Aorta (tissue), 5 donors: ENCODE data around the gene IL12RB2. TPM values are rescaled to one million over a fixed set of nuclear protein-coding genes. Genes with fewer than 3 reads are reported as not detected.

Experiments used
- ATAC-seq: fragments of 200-7000 bp; cut with Tn5 transposase; one replicate; pipeline ENCODE4 v1.9.1; 2022; ENCODE audit warnings: moderate library complexity; ENCODE audit not compliant: low FRiP score
- DNase-seq, 2 donors: peaks; one replicate each; pipeline ENCODE4 v3.0.0-alpha.2; 2020
- H3K27ac ChIP-seq, 2 donors: one replicate each; pipeline ENCODE4 v1.5.1; 2013; ENCODE audit warnings: low read length in 2 of 2, mild to moderate bottlenecking in 2 of 2, moderate library complexity in 2 of 2, control low read depth in 1 of 2, inconsistent platforms in 1 of 2, low read depth in 1 of 2
- H3K27me3 ChIP-seq, 2 donors: one replicate each; pipeline ENCODE4 v1.6.1; 2013; ENCODE audit warnings: control low read depth in 1 of 2, low read length in 1 of 2, mild to moderate bottlenecking in 1 of 2, moderate library complexity in 1 of 2; ENCODE audit not compliant: insufficient read depth in 2 of 2, control insufficient read depth in 1 of 2
- H3K36me3 ChIP-seq, 2 donors: one replicate each; pipeline ENCODE4 v1.6.1; 2013; ENCODE audit warnings: control low read depth in 1 of 2, low read length in 1 of 2, mild to moderate bottlenecking in 1 of 2; ENCODE audit not compliant: insufficient read depth in 2 of 2, control insufficient read depth in 1 of 2
- H3K4me1 ChIP-seq, 2 donors: one replicate each; pipeline ENCODE4 v1.6.1; 2013; ENCODE audit warnings: low read length in 2 of 2, control low read depth in 1 of 2, mild to moderate bottlenecking in 1 of 2, moderate library complexity in 1 of 2; ENCODE audit not compliant: insufficient read depth in 2 of 2, control insufficient read depth in 1 of 2
- H3K4me3 ChIP-seq, 2 donors: one replicate each; pipeline ENCODE4 v1.5.1; 2013; ENCODE audit warnings: low read length in 2 of 2, control low read depth in 1 of 2, mild to moderate bottlenecking in 1 of 2
- H3K9me3 ChIP-seq: one replicate; pipeline ENCODE4 v1.6.1; 2013; ENCODE audit warnings: mild to moderate bottlenecking, low read length; ENCODE audit not compliant: control insufficient read depth
- WGBS, 2 donors: extraction: QIAGEN DNeasy Blood & Tissue Kit; methylation state at CpG; one replicate each; pipeline ENCODE4 v1.1.7; 2013; 5-methylcytosine and 5-hydroxymethylcytosine counted together
- intact Hi-C, 2 donors: fragments of 100-400 bp; cut with DNase I; formaldehyde crosslinking; loops; one replicate each; pipeline versions ENCODE4 v1.14.2 to v1.15.0; 2022
- polyA plus RNA-seq, 2 donors: library from polyadenylated mRNA; stranded (reverse); fragments of 200-250 nt; gene quantifications; one replicate each; pipeline ENCODE4 v1.2.3, GENCODE V29; 2013
- total RNA-seq, 2 donors: library from RNA; stranded (reverse); fragmentation: NEBNext Ultra II Directional; extraction: Animal tissue kit (Norgen Biotek cat#: 25700); gene quantifications; one replicate each; pipeline ENCODE4 v1.2.1, GENCODE V29; 2021
- donor health status: healthy with polysubstance abuse.
- donor health status: Bipolar disorder and iron deficiency.
- donor health status: DM: no; HTN: no; CAD: no.
- donor health status: DM: no; HTN: no; CAD: no.
- donor health status: DM: yes; HTN: yes; CAD: no.

The IL12RB2 gene
- total and polyA plus RNA-seq, 4 donors = 0.08 to 5.3 (median 0.88) TPM; not detected in 1

DNA sequence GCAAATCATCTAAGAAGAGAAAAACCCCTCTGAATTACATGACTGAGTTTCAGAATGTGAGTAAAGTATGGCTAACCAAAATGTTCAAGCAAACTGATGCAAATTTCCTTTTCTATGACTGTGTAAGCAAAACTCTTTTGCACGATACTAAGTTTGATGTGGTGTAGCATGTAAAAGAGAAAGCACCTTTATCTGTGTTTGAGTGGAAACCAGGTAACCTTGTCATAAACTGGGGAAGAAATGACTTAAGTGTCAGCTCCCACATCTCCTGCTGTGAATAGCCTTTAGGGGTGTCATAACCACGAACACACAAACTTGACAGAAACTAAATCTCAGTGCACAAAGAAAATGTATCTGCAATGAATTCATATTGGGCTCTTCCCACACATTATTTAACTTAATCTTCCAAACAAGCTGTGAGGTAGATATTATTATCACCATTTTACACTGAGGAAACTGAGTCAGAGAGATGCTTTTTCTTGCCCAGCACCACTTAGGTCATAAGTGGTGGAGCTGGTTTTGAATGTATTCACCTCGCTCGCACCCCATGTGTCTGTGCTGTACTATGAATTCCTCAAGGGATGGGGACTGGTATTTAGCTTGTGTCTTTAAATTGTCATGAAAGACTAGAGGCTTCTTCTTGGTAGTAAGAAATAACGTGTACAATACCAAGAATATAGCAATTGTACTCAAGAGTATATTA is 32.9 kb upstream of the IL12RB2 start:
- Histone ChIP-seq H3K27me3 (no peaks in the 10 kb centered on the region), H3K36me3 (no peaks in the 10 kb centered on the region), H3K27ac (no peak overlapping the region), H3K4me1 (no peaks in the 10 kb centered on the region), H3K9me3 (peaks cover 6% of the 10 kb centered on the region), H3K4me3 (no peak overlapping the region)
- 81 to 83% methylated on average over 5 of the region's 5 CpGs for WGBS, 2 donors
- DNase-seq (no peak), ATAC-seq (no peak)
- intact Hi-C loops = no loop called here

DNA sequence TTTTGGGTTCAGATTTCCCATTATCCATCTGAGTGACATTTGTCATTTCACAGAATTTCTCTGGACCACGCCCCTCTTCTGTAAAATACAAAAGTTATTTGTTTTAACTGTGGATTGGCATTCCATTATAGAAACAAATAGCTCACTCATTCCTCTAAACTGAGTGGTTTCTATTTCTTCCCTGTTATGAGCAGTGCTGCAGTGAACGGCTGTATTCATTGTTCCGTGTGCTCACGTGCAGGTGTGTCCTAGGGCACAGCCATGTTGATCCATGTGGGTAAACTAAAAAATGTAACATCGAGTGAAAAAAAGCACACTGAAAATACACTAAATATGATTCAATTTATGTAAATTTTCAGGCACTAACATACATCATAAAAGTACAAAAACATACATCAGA is 27.0 kb upstream of the IL12RB2 start:
- Histone ChIP-seq H3K4me3 (no peak overlapping the region), H3K27me3 (no peaks in the 10 kb centered on the region), H3K4me1 (no peaks in the 10 kb centered on the region), H3K27ac (no peak overlapping the region), H3K9me3 (no peaks in the 10 kb centered on the region), H3K36me3 (no peaks in the 10 kb centered on the region)
- intact Hi-C loops = no loop called here
- no peak for ATAC-seq
- DNase-seq = no peak
- 74 to 77% methylated on average over 5 of the region's 5 CpGs for WGBS, 2 donors

DNA sequence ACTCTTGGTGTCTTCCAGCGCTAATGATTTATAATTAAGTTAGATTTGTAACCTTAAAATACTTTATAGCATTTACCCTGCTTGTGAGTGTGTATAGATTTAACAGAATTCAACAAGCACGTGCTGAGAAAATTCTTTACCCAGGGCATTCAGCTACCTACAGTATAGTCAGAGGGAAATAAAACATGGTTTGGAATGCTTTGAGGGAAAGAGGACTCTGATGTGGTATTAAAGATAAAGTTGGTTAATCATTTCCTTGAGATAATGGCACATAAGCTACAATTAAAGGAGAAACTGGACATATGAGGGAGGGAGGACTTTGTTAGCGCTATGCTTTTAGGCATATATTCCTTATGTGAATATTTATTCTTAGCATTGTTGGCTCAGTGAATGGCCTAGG is 26.4 kb upstream of the IL12RB2 start:
- H3K27ac ChIP-seq = no peak overlapping the region
- no peak overlapping the region for H3K4me3 ChIP-seq
- H3K36me3 ChIP-seq = no peaks in the 10 kb centered on the region
- H3K27me3 ChIP-seq = no peaks in the 10 kb centered on the region
- WGBS, 2 donors = 53 to 60% methylated on average over 3 of the region's 3 CpGs
- no peaks in the 10 kb centered on the region for H3K4me1 ChIP-seq
- DNase-seq (no peak), ATAC-seq (no peak)
- H3K9me3 ChIP-seq = no peaks in the 10 kb centered on the region
- intact Hi-C loops = no loop called here

DNA sequence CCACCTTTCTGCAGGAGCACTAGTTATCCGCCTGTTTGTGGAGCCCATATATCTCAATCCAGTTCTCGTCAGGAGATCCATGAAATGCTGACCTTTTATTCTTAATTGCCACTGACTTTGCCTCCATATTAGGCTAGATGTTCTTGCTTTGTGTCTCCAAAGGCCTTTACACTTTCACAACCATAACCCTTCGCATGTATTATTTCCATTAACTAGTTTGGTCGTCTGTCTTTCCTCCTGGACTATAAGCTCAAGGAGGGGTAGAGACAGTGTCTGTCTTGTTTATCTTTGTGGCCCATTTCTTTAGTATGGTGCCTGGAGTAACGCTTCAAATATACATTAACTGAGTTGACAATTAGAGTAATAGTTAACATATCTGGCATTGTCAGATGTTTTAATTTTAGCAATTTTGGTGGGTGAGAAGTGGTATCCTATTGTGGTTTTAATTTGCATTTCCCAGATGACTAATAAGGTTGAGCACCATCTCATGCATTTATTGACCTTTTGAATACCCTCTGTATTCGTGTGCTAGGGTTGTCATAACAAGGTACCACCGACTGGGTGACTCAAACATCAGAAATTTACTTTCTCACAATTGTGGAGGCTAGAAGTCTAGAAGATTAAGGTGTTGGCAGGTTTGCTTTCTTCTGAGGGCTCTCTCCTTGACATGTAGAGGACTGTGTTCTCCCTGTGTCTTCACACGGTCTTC is 21.7 kb upstream of the IL12RB2 start:
- no peaks in the 10 kb centered on the region for H3K9me3 ChIP-seq
- 82 to 83% methylated on average over 8 of the region's 8 CpGs for WGBS, 2 donors
- ATAC-seq = no peak
- H3K4me1 ChIP-seq = no peaks in the 10 kb centered on the region
- no peak overlapping the region for H3K27ac ChIP-seq
- no peak overlapping the region for H3K4me3 ChIP-seq
- no peaks in the 10 kb centered on the region for H3K36me3 ChIP-seq
- DNase-seq = no peak
- intact Hi-C loops = no loop called here
- H3K27me3 ChIP-seq = no peaks in the 10 kb centered on the region

DNA sequence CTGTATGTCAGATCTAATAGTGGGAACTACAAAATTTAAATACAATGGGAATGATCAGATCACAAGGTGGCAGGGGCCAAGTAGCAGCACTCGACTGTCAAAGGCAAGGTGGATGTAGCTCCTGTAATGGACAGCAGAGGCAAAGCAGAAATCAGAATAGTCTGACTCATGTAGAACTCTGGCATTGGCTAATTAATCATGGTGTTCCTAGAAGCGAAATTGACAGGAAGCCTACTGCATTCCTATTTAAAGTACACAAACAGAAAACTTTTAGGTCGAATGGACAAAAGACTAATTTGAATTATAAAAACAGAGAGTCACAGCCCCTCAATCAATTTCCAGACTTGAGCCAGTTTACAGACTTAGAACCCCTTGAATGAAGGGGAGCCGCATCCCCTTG is 17.4 kb upstream of the IL12RB2 start:
- Histone ChIP-seq H3K27ac (no peak overlapping the region), H3K4me1 (peaks cover 0 to 1% of the 10 kb centered on the region in 2 donors), H3K9me3 (peaks cover 2% of the 10 kb centered on the region), H3K4me3 (no peak overlapping the region), H3K36me3 (no peaks in the 10 kb centered on the region), H3K27me3 (no peaks in the 10 kb centered on the region)
- ATAC-seq (no peak), DNase-seq (no peak)
- intact Hi-C loops = no loop called here
- WGBS, 2 donors = 50 to 58% methylated on average over 4 of the region's 4 CpGs

DNA sequence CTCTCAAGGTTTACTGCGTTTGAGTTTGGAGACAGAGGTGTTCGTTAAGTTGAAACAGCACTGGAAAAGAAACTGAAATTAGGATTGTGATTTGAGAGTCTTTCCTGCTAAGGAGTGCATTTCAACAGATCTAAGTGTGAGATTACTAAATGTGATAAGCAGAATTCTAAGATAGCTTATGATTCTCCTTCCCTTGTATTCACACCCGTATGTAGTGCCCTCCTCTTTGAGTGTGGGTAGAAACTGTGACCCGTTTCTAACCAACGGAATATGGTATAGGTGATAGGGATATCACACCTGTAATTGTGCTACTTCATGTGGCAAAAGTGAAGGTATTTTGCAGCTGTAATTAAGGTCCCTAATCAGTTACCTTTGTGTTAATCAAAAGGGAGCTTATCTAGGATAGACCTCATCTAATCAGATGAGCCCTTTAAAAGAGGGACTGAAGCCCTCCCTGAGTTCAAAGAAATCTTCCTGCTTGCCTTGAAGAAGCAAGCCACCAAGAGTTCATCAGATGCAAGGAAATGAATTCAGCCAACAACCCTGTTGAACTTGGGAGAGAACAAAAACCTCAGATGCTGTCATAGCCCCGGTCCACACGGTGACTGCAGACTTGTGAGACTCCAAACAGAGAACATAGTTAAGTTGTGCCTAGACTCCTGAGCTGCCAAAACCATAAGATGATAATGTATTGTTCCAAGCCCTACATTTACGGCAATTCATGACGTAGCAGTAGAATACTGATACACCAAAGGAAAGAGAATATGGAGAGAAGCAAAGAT is 12.6 kb upstream of the IL12RB2 start:
- DNase-seq (no peak), ATAC-seq (no peak)
- intact Hi-C loops = no loop called here
- no peak overlapping the region for H3K4me3 ChIP-seq
- peaks cover 0 to 1% of the 10 kb centered on the region in 2 donors for H3K4me1 ChIP-seq
- peaks cover 2% of the 10 kb centered on the region for H3K9me3 ChIP-seq
- H3K27me3 ChIP-seq = no peaks in the 10 kb centered on the region
- 83 to 87% methylated on average over 9 of the region's 9 CpGs for WGBS, 2 donors
- H3K36me3 ChIP-seq = no peaks in the 10 kb centered on the region
- no peak overlapping the region for H3K27ac ChIP-seq

DNA sequence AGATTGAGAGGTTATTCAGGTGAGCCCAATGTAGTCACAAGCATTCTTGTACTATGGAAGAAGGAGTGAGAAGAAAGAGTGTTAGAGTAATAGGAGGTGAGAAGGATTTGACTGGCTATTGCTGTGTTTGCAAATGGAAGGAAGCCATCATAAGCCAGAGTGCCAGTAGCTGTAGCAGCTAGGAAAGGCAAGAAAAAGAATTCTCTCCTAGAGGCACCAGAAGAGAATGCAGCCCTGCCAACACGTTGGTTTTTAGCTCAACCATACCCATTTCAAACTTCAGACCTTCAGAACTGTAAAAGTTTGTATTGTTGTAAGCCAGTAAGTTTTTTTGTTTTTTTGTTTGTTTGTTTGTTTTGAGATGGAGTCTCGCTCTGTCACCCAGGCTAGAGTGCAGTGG is 8.9 kb upstream of the IL12RB2 start:
- ATAC-seq (no peak), DNase-seq (no peak)
- no peaks in the 10 kb centered on the region for H3K27me3 ChIP-seq
- no peak overlapping the region for H3K4me3 ChIP-seq
- no peaks in the 10 kb centered on the region for H3K9me3 ChIP-seq
- H3K4me1 ChIP-seq = no peaks in the 10 kb centered on the region
- H3K36me3 ChIP-seq = no peaks in the 10 kb centered on the region
- intact Hi-C loops = no loop called here
- WGBS, 2 donors = 38 to 46% methylated on average over 2 of the region's 2 CpGs
- H3K27ac ChIP-seq = no peak overlapping the region

DNA sequence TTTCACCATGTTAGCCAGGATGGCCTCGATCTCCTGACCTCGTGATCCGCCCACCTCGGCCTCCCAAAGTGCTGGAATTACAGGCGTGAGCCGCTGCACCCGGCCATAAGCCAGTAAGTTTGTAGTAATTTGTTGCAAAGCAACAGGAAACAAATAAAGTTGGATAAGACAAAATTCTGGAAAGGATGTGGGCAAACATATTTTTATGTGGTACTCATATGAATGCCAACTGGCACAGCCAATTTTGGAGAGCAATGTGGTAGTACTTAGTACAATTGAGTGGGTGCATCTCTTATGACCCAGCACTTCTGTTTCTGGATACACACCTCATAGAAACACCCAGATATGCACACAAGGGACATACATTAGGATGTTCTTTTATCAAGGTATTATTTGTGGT is 8.4 kb upstream of the IL12RB2 start:
- H3K4me3 ChIP-seq = no peak overlapping the region
- WGBS, 2 donors = 86 to 96% methylated on average over 7 of the region's 7 CpGs
- H3K27me3 ChIP-seq = no peaks in the 10 kb centered on the region
- H3K27ac ChIP-seq = no peak overlapping the region
- no peak for DNase-seq
- no peaks in the 10 kb centered on the region for H3K36me3 ChIP-seq
- no peaks in the 10 kb centered on the region for H3K9me3 ChIP-seq
- intact Hi-C loops = no loop called here
- H3K4me1 ChIP-seq = no peaks in the 10 kb centered on the region
- ATAC-seq = no peak
